ENCODE measurements around the gene KIF21B.

DNA sequence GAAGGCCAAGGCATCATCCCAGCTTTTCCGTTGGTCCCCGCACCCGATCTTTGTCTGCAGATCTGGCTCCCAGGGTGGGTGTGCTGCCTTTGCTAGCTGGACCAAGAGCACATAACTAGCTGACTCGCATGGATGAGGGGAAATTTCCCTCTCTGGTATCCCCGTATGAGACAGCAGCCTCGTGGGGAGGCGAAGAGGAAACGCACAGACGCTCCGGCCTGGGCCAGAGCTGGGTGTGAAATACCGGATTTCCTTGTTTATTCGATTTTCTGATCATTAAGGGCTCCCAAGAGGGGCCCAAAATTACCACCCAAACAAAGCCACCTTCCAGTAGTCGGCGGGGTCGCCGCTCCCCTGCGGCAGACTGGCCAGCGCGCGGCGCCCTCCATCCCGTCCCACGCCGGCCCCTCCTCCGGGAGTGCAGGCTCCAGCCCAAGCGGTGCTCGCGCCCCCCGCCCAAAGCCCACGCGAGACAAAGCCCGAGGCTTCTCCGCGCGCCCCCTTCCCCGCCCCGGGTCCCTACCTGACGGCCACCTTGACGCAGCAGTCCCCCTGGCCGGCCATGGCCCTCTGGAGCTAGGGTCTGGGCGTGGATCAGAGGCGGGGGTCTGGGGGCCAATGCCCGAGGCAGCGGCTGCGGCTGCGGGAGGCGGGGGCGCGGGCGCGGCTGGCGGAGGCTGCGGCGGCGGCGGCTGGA, 546 bp downstream of the KIF21B start:
- TF ChIP-seq, protein P1, sequence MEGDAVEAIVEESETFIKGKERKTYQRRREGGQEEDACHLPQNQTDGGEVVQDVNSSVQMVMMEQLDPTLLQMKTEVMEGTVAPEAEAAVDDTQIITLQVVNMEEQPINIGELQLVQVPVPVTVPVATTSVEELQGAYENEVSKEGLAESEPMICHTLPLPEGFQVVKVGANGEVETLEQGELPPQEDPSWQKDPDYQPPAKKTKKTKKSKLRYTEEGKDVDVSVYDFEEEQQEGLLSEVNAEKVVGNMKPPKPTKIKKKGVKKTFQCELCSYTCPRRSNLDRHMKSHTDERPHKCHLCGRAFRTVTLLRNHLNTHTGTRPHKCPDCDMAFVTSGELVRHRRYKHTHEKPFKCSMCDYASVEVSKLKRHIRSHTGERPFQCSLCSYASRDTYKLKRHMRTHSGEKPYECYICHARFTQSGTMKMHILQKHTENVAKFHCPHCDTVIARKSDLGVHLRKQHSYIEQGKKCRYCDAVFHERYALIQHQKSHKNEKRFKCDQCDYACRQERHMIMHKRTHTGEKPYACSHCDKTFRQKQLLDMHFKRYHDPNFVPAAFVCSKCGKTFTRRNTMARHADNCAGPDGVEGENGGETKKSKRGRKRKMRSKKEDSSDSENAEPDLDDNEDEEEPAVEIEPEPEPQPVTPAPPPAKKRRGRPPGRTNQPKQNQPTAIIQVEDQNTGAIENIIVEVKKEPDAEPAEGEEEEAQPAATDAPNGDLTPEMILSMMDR (IDR thresholded peaks at IDR 0.05) = no peak
- no peak for TF ChIP-seq POLR2A (IDR thresholded peaks at IDR 0.05)

Measured in right lobe of liver (tissue), 4 donors.